Amniotic stem cell (primary cell): ENCODE data around the gene NPAS2.

ENCODE experiments used
- DNase-seq: peaks from one replicate; lab custom pipeline; 2025; lab: John Stamatoyannopoulos, UW

Gene NPAS2

DNA sequence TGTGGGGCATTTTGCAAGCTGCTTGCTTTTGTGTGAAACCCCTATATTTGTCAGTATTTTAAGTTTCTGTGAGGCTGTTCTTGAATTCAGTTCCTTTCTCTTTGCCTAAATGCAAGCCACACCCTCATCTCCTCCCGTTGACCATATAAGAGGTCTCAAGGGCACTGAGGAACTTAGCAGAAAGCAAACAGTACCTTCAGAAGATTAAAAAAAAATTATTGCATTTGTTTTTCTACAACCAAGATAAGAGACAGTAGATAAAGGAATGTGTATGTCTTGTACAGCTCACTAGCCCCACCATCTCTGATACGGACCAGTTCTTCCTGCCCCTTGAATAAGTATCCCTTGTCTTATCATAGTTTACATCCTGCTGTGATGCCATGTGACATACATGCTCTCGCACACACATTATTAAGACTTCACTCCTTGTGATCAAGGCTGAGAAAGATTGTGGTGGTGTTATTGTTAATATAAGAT is 64.2 kb downstream of the NPAS2 start:
- no peak for DNase-seq

DNA sequence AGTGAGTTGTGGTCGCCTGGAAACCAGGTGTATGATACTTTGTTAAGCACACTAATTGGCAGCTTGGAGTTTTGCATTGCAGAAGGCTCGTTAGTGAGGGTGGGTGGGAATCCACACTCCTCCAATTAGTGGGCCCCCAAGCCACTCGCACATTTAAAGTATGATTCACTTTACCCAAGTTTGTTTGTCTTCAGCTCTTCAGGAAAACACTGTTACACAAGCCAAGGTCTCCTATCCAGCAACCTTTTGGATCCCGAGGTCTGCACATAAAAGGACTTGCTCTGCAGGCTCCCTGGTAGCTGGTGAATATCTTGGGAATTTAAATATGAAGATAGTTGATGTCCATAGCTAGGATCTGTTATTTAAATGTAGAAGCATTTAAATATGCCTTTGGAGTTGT is 66.1 kb downstream of the NPAS2 start:
- DNase-seq, result no peak

DNA sequence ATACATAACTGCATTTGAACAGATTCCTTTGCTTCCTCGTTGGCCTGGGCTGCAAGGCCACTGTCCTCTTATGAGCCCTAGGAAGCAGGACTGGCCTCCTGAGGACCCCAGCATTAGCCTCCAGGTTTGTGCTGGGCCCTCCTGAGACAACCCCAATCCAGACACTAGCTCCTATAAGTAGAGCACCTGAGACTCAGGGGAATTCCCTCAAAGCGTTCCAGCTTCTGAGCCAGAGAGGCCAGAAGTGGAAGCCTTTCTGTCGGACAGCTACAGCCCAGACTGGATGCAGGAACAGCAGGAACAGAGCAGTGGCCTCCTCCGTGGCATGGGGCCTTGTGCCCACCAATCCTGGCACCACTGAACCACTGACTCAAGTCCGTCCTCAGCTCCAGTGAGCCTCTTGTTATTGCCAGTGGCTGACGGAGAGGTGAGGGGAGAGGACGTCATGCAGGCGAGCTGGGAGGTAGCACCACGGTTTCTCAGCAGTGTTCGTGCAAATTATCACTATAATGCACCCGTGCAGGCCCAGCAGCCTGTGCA is 67.2 kb downstream of the NPAS2 start:
- no peak for DNase-seq

DNA sequence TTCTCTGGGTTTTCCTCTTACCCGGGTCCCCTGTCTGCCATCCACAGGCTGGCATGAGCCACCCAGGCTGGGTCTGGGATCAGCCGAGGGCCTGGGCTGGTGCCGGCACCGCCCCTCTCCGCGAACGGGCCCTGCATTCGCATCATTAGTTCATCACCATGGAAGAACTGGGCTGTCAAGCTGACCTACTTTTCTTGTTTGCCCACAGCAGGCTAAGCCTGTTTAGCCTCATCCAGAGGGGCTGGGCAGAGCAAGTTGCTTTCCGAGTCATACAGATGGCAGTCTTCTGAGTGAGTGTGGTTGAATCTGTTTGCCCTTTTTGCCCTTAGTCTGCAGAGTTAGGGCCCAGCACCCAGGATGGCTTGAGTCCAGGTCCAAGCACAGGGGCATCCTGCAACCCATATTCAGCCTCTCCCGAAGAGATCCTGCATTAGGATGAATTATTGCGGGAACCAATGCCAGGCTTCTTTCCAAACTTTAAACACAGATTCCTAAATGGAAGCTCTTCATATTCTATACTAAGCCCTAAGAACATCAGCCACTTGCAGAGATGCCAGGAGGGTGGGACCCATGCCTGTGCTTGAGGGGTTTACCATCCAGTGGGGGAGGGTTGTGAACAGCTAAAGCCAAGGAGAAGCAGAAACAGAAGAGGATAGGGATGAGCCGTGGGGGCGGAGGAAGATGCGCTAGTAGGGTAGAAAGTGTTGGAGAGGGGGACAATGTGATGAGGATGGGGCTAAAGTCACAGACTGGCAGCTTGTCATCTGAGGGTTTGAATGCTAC is 68.0 kb downstream of the NPAS2 start:
- DNase-seq, result no peak

- no peak for DNase-seq
Measured at GRCh38 chr2:100888601-100889000, 68.7 kb downstream of the NPAS2 start.

GRCh38 chr2:100889286-100889685 is 69.3 kb downstream of the NPAS2 start:
- DNase-seq, result no peak

GRCh38 chr2:100891906-100892642 is 72.1 kb downstream of the NPAS2 start:
- no peak for DNase-seq

DNA sequence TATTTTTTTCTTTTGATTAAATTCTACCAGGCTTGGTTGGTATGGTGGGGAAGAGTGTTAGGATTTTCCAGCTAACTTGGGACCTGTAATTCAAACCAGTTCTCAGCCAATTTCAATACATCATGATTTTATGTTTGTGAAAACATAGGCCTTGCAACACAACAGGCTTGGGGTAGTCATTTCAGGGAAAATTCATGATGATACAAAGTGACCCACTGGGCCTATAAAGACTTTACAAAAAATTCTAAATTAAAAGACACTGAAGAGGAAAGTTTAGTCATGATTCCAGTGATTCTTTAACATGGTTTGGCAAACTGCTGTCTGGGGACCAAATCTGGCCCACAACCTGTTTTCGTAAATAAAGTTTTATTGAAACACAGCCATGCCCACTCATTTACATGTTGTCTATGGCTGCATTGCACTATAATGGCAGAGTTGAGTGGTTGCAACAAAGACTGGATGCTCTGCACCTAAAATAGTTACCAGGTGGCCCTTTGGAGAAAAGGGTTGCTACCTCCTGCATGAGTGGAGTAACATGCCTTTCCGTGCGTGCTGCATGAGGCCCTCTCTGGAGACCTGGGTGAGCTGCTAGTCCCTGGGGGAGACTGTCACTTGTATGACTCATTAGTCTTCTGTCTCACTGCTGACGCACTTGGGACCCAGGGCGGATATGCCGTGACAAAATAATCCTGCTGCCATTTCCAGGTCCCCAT is 73.6 kb downstream of the NPAS2 start:
- no peak for DNase-seq

- DNase-seq, result no peak
Measured at GRCh38 chr2:100894105-100894795, 74.3 kb downstream of the NPAS2 start.

GRCh38 chr2:100894796-100895156 is 74.8 kb downstream of the NPAS2 start:
- no peak for DNase-seq

GRCh38 chr2:100895402-100895801 is 75.5 kb downstream of the NPAS2 start:
- DNase-seq, result no peak

DNA sequence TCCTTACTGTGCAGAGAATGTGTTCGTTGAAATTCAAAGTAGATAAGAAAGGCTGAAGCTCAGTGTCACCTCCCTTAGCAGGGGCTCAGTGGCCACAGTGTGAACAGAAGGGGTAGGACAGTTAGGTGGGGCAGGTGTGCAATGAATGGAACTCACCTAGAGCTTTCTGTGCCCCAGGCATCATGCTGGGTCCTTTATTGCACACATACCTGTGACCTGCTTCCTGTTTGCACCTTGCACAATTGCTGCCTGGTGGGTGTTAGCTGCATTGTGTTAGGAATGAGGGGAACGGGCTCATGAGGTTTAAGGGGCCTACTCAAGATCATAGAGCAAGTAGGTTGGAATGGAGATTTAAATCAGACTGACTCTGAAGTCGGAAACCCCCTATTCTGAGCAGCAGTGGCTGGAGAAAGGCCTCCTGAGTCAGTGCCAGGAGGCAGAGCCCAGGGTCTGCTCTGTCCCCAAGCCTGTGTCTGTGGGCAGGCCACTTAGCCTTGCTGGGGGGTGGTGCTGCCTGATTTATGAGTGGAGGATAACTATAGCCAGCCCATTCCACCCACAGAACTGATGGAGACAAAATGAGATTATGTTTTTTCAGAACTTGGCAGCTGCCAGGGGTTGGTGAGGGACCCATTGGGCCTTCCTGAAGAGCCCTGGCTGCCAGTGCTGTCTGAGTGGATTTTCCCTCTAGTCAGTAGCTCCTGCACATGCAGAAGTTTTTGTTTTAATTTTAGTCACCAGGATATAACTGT is 76.2 kb downstream of the NPAS2 start:
- DNase-seq, result no peak

DNA sequence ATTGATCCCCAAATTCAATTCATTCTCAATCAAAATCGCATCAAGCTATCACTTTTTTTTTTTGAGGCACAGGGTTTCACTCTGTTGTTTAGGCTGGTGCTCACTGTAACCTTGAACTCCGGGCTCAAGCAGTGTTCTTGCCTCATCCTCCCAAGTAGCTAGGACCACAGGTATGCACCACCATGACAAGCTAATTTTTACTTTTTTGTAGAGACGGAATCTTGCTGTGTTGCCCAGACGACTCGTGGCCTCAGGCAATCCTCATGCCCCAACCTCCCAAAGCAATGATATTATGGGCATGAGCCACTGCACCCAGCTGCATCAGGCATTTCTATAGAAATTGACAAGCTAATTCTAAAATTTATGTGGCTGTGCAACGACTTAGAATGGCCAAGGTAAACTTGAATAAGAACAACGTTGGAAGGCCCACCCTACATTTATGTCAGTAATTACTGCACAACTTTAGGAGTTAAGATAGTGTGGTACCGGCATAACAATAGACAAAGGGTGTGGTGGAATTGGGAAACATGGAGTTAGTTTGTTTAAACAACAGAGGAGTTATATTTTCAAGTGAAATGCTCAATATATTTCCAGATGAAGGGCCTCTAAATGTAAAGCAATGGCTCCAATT is 78.2 kb downstream of the NPAS2 start:
- no peak for DNase-seq

DNA sequence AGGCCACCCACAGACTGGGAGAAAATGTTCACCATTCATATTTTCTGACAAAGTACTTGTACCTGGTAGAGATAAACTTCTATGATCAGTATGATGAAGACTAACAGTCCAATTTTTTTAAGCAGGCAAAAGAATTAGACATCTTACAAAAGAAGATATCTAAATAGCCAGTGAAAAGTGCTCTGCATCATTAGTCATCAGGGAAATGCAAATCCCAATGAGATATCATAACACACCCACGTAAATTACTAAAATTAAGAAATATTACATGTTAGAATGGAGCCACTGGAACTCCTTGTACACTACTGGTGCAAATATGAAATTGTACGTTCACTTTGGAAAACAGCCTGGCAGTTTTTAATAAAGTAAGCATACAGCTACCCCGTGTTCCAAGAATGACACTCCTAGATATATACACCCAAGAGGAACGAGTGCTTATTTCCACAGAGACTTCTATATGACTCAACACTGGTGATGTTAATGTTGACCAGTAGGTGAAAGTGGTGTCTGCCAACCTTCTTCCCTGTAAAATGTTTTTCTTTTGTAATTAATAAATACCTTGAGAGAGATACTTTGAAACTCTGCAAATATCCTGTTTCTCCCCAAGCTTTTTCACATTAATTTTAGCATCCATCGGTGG is 80.3 kb downstream of the NPAS2 start:
- no peak for DNase-seq

- DNase-seq, result peak; percentile 88
Measured at GRCh38 chr2:100902817-100903405, 83.0 kb downstream of the NPAS2 start.

DNA sequence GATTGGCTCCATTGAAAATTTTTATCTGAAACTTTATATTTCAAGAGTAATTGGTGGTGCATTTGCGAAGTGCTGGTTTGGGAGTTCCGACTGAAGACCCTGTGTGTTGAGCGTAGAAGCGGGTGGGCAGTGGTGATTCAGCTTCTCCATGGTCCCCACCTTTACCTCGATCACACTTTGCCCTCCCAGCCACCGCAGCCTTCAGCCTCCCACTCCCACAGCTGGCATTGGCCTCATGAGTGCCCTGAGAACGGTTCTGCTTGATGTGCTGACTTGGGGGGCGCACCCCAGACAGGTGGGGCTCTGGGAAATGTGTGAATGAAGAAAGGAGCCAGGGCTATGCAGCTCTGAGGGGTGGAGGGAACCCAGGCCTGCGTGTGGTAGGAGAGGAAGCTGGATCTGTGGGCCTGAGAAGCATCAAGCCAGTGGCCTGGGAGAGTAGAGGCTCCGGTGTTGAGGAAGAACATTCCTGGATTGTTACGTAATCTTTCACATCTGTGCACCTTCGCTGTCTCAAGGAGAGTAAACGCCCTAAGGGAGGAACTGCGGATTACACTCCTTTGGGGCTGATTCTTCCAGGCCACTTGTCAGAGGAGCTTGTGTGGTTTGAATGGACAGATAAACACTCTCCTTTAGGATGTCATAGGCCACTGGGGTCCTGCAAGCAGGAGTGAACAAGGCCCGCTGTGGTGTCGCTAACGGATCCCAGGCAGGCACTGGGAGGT is 83.8 kb downstream of the NPAS2 start:
- no peak for DNase-seq

GRCh38 chr2:100905132-100905805 is 85.3 kb downstream of the NPAS2 start:
- no peak for DNase-seq

GRCh38 chr2:100906131-100906530 is 86.2 kb downstream of the NPAS2 start:
- DNase-seq, result no peak

GRCh38 chr2:100906679-100907078 is 86.7 kb downstream of the NPAS2 start:
- no peak for DNase-seq
